Measurements from ENCODE around the gene INO80.
"Not testable (repeated sequence)": the region's sequence is repeated elsewhere in the genome, so short reads cannot be mapped to it uniquely, and the experiment has no call there.

INO80 gene

DNA sequence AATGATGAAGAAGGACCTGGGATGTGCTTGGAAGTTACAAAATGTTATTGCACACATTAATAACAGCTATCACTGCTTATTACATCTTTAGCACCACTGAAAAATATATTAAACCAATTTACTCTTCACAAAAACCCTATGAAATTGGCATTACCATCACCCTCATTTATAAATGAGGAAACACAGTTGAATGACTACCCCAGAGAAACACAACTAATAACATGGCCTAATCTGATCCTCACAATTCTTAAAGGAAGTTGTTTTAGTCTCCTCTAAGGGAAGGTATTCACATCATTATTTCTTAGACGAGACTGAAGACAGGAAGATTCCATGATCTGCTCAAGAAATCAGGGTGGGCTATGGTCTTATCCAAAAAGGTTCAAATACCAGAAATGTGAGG, 35.9 kb downstream of the INO80 start:
- no peak overlapping the region for H3K27ac ChIP-seq
- no peak for TF ChIP-seq ZFX (IDR thresholded peaks at IDR 0.05)
- TF ChIP-seq, protein P1, sequence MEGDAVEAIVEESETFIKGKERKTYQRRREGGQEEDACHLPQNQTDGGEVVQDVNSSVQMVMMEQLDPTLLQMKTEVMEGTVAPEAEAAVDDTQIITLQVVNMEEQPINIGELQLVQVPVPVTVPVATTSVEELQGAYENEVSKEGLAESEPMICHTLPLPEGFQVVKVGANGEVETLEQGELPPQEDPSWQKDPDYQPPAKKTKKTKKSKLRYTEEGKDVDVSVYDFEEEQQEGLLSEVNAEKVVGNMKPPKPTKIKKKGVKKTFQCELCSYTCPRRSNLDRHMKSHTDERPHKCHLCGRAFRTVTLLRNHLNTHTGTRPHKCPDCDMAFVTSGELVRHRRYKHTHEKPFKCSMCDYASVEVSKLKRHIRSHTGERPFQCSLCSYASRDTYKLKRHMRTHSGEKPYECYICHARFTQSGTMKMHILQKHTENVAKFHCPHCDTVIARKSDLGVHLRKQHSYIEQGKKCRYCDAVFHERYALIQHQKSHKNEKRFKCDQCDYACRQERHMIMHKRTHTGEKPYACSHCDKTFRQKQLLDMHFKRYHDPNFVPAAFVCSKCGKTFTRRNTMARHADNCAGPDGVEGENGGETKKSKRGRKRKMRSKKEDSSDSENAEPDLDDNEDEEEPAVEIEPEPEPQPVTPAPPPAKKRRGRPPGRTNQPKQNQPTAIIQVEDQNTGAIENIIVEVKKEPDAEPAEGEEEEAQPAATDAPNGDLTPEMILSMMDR (conservative IDR thresholded peaks at IDR 0.05): no peak

GRCh38 chr15:41079717-41080116, 36.4 kb downstream of the INO80 start:
- TF ChIP-seq, protein P1 (conservative IDR thresholded peaks at IDR 0.05): no peak
- TF ChIP-seq ZFX (IDR thresholded peaks at IDR 0.05): no peak
- no peak overlapping the region for H3K27ac ChIP-seq

GRCh38 chr15:41078879-41079278, 37.2 kb downstream of the INO80 start:
- not testable (repeated sequence) for H3K27ac ChIP-seq

GRCh38 chr15:41078125-41078524, 38.0 kb downstream of the INO80 start:
- no peak overlapping the region for H3K27ac ChIP-seq
- TF ChIP-seq, protein P1 (conservative IDR thresholded peaks at IDR 0.05): no peak
- TF ChIP-seq ZFX (IDR thresholded peaks at IDR 0.05): no peak

GRCh38 chr15:41073028-41073427, 43.1 kb downstream of the INO80 start:
- TF ChIP-seq, protein P1 (conservative IDR thresholded peaks at IDR 0.05): no peak
- no peak for TF ChIP-seq ZFX (IDR thresholded peaks at IDR 0.05)
- no peak overlapping the region for H3K27ac ChIP-seq

- TF ChIP-seq ZFX (IDR thresholded peaks at IDR 0.05): no peak
- TF ChIP-seq, protein P1 (conservative IDR thresholded peaks at IDR 0.05): no peak
- no peak overlapping the region for H3K27ac ChIP-seq
Measured at GRCh38 chr15:41072013-41072412, 44.1 kb downstream of the INO80 start.

DNA sequence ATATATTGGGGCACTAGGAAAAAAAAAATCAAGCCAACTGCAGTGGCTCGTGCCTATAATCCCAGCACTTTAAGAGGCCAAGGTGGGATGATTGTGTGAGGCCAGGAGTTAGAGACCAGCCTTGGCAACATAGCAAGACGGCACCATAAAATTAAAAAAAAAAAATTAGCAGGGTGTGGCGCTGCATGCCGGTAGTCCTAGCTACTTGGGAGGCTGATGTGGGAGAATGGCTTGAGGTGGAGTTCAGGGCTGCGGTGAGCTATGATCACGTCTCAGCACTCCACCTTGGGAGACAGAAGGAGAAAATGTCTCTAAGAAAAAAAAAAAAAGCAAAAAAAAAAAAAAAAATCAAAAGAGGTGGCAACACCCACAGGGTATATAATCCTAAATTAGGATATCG, 49.6 kb downstream of the INO80 start:
- TF ChIP-seq, protein P1 (conservative IDR thresholded peaks at IDR 0.05): no peak
- no peak for TF ChIP-seq ZFX (IDR thresholded peaks at IDR 0.05)
- H3K27ac ChIP-seq: no peak overlapping the region

GRCh38 chr15:41061667-41062066, 54.4 kb downstream of the INO80 start:
- no peak overlapping the region for H3K27ac ChIP-seq
- no peak for TF ChIP-seq ZFX (IDR thresholded peaks at IDR 0.05)
- TF ChIP-seq, protein P1 (conservative IDR thresholded peaks at IDR 0.05): no peak

Measured in C4-2B (cell line).